ENCODE measurements around the gene GABBR1.

GRCh38 chr6:29626948-29627754 is 5.8 kb downstream of the GABBR1 start:
- TF ChIP-seq CTCF (conservative IDR thresholded peaks at IDR 0.05) (no peak), EZH2 (IDR thresholded peaks at IDR 0.05; ENCODE audit: low read depth) (no peak)
